Lower leg skin (tissue), 4 donors: ENCODE measurements around the gene TDRD7. TPM values are rescaled to one million over a fixed set of nuclear protein-coding genes. Genes with fewer than 3 reads are reported as not detected.

Source experiments
- DNase-seq, 2 donors: peaks; one replicate each; pipeline ENCODE4 v3.0.0-alpha.2; 2019; ENCODE audit warnings: low spot score in 2 of 2
- H3K4me3 ChIP-seq: fragments of 200-600 bp; sonication (generic); 2 replicates; pipeline ENCODE4 v1.5.1; 2017; ENCODE audit warnings: mild to moderate bottlenecking, low read depth; ENCODE audit not compliant: poor library complexity, severe bottlenecking
- POLR2A ChIP-seq, 2 donors: fragments of 450-650 bp; IDR thresholded peaks; one replicate each; pipeline ENCODE4 v1.6.1; 2016 to 2017; ENCODE audit warnings: antibody characterized with exemption in 2 of 2, mild to moderate bottlenecking in 1 of 2, moderate library complexity in 1 of 2
- WGBS, 2 donors: methylation state at CpG; one replicate each; pipeline ENCODE4 v1.1.5; 2018; 5-methylcytosine and 5-hydroxymethylcytosine counted together
- intact Hi-C: fragments of 100-400 bp; cut with DNase I; formaldehyde crosslinking; loops from one replicate; pipeline ENCODE4 v1.15.0; 2023; ENCODE audit warnings: low total_unique reads
- total RNA-seq, 4 donors: library from RNA; depleted of rRNA; stranded (reverse); fragments of >200 nt; gene quantifications; one replicate each; pipeline ENCODE4 v1.1.0, GENCODE V29; 2016
- TF ChIP-seq, protein P1 (sequence below), 3 donors: fragments of 450-650 bp; IDR thresholded peaks; one replicate each; pipeline ENCODE4 v1.5.1; 2016; ENCODE audit warnings: antibody characterized with exemption in 3 of 3, mild to moderate bottlenecking in 3 of 3, moderate library complexity in 2 of 3

Gene TDRD7
- total RNA-seq, 4 donors from 2014 or later: 3.6 to 8.2 (median 6.4) TPM

DNA sequence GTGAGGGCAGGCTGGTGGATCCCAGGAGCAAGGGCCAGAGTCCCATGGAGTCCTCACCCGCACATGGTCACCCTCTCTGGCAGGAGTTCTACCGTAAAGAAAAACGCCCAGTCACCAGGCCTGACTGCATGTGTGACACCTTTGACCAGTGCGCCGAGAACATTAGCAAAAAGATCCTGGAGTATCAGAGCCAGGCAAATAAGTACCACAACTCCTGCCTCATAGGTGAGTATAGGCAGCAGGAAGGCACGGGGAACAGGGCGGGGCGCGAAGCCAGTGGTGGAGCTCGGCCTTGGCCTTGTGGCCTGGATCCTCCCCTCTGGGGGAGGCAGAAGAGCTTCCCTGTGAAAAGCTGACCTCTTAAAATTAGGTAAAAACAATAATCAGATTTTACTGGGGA lies 45.4 kb upstream of the TDRD7 start:
- DNase-seq: no peak
- intact Hi-C loops: no loop called here
- WGBS, 2 donors: 91 to 92% methylated on average over 10 of the region's 10 CpGs
- TF ChIP-seq, protein P1, sequence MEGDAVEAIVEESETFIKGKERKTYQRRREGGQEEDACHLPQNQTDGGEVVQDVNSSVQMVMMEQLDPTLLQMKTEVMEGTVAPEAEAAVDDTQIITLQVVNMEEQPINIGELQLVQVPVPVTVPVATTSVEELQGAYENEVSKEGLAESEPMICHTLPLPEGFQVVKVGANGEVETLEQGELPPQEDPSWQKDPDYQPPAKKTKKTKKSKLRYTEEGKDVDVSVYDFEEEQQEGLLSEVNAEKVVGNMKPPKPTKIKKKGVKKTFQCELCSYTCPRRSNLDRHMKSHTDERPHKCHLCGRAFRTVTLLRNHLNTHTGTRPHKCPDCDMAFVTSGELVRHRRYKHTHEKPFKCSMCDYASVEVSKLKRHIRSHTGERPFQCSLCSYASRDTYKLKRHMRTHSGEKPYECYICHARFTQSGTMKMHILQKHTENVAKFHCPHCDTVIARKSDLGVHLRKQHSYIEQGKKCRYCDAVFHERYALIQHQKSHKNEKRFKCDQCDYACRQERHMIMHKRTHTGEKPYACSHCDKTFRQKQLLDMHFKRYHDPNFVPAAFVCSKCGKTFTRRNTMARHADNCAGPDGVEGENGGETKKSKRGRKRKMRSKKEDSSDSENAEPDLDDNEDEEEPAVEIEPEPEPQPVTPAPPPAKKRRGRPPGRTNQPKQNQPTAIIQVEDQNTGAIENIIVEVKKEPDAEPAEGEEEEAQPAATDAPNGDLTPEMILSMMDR (IDR thresholded peaks at IDR 0.05): no peak
- no peak for TF ChIP-seq POLR2A (IDR thresholded peaks at IDR 0.05)
- no peak overlapping the region for H3K4me3 ChIP-seq

DNA sequence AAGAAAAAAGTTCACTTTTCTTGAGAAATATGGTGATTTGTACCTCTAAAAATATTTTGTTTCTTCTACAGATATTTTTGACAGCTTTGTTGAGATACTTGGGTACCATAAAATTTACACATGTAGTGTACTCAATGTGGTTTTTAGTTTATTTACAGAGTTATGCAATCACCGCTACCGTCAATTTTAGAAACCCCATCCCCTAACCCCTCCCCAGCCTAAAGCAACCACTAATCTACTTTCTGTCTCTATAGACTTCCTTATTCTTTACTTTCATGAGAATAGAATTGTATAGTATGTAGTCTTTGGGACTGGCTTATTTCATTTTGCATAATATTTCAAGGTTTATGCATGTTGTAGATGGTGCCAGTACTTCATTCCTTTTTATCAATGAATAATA lies 45.0 kb upstream of the TDRD7 start:
- 83 to 90% methylated on average over 2 of the region's 2 CpGs for WGBS, 2 donors

DNA sequence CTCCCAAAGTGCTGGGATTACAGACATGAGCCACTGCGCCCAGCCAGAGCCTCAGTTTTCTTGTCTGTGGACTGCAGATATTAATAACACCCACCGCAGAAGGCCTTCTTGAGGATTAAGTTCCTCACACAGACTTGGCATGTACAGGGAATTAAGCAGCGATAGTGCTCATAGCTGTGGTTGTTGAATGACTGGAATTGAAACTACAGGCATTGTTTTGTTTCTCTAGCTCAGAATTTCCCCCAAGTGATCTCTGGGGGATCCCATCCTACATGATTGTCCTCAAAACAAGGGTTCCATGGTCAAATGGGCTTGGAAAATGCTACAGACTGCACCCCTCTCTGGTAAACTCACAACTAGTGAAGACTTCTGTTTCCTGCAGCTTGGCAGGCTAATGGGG lies 44.2 kb upstream of the TDRD7 start:
- no peak for DNase-seq
- no peak overlapping the region for H3K4me3 ChIP-seq
- 89 to 90% methylated on average over 3 of the region's 3 CpGs for WGBS, 2 donors
- intact Hi-C loops: no loop called here
- no peak for TF ChIP-seq POLR2A (IDR thresholded peaks at IDR 0.05)
- TF ChIP-seq, protein P1 (IDR thresholded peaks at IDR 0.05): no peak

More for the DNA sequence above, 45.0 kb upstream of the TDRD7 start:
- TF ChIP-seq, protein P1 (IDR thresholded peaks at IDR 0.05): no peak
- no peak for TF ChIP-seq POLR2A (IDR thresholded peaks at IDR 0.05)
- intact Hi-C loops: no loop called here
- no peak overlapping the region for H3K4me3 ChIP-seq
- no peak for DNase-seq

DNA sequence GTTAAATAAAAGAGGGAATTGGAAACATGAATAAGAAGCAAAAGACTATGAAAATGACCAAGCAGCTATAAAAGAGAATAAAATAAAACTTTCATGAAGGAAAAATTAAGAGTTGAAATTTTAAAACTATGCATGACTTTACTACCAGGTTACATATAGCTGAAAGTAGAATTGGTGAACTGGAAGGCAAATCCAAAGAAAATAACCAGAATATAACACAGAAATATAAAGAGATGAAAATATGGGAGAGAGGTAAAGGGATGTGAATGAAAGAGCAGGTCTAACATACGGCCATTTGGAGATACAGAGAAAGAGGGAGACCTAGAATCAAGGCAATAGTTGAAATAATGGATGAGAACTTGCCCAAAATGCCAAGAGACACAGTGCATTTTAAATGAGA lies 42.9 kb upstream of the TDRD7 start:
- WGBS, 2 donors: 92 to 96% methylated on average over 1 of the region's 1 CpG
- no peak overlapping the region for H3K4me3 ChIP-seq
- DNase-seq: no peak
- TF ChIP-seq, protein P1 (IDR thresholded peaks at IDR 0.05): no peak
- TF ChIP-seq POLR2A (IDR thresholded peaks at IDR 0.05): no peak
- intact Hi-C loops: no loop called here

DNA sequence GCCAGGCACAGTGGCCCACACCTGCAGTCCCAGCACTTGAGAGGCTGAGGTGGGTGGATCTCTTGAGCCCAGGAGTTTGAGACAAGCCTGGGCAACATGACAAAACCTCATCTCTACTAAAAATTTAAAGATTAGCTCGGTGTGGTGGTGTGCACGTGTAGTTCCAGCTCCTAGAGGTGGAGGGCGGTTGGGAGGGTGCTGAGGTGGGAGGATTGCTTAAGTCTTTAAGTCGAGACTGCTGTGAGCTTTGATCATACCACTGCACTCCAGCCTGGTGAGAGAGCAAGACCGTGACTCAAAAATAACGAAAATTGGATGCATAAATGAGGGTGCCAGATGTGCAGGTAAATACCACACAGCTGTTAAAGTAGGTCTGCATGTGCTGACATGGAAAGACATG lies 39.3 kb upstream of the TDRD7 start:
- intact Hi-C loops: no loop called here
- DNase-seq: no peak
- 58 to 63% methylated on average over 6 of the region's 6 CpGs for WGBS, 2 donors
- TF ChIP-seq, protein P1 (IDR thresholded peaks at IDR 0.05): no peak
- no peak for TF ChIP-seq POLR2A (IDR thresholded peaks at IDR 0.05)
- H3K4me3 ChIP-seq: no peak overlapping the region

DNA sequence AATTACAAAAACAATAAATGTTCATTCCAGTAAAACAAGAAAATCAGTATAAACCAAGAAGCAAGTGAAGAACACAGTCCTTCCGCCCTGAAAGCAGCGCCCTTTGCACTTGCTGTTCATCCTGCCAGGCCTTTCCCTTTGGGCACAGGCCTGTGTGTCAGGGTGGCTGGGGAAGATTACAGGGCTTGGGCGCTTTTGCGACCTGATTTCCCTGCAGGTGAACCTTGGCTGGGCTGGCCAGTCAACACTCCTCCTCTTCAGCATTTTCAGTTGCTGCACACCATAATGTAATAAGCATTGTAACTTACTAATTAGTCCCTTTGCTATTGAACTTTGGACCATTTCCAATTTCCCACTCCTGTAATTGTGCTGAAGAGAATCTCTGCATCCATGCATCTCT lies 38.6 kb upstream of the TDRD7 start:
- TF ChIP-seq, protein P1 (IDR thresholded peaks at IDR 0.05): no peak
- no peak for TF ChIP-seq POLR2A (IDR thresholded peaks at IDR 0.05)
- DNase-seq: no peak
- WGBS, 2 donors: 89 to 94% methylated on average over 4 of the region's 4 CpGs
- intact Hi-C loops: no loop called here
- H3K4me3 ChIP-seq: no peak overlapping the region
